ENCODE data around the gene ZCCHC14.

ZCCHC14 gene

DNA sequence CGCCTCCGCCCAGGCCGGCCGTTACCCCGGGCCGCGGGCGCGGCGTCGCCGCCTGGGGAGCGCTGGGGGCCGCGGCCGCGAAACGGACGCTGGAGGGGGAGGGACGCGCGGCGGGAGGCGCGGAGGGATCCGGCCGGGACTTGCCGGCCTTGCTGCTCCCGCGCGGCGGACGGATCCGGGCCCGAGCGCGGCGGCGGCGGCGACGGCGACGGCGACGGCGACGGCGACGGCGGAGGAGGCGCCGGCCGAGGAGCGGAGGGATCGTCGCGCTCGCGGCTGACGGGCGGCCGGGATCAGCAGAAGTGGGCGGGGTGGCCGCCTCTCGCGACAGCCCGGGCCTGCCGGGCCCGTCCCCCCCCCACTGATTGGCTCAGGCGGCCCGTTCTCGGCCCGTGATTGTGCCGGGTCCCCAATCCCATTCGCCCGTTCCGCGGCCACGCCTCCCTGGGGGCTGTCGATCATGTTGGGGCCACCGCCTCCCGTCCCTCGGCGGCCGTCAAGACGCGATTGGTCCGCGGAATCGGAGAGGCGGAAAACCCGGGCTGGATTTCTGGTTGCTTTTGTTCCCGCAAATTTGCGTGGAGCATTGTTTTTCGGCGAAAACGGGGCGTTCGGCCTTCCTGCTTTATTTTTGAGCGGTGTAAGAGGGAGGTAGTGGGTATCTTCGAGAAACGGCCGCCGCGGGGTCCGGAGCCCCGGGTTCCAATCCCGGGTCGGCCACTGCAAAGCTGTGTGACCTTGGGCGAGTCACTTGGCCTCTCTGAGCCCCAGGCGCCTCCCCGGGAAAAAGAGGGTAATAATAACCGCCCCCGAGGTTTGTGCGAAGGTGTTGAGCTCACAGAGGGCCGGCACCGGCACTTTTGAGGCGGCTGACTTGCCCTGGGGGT is at the start of gene ZCCHC14:
TSS of gene ZCCHC14 (minus strand) at position 304 of the 887 bp plus-strand sequence. CDS start 786 bp downstream, outside the sequence.
- DNase-seq: peak; percentile 89

DNA sequence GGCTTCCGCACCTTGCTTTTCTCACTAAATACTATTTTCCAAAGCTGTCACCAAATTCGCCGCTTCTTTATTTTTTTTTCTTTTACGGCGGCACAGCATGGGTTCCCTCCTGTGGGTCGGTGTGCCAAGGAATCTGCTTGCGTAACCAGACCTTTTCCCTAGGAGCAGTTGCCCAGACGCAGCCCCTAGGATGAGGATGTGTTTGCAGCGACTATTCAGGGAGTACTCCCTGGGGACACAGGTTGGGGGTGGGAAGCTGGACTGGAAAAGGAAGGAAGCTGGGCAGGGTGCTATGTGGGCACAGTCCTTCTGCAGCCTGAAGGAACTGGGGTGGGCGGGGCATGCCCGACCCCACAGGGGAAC is 49.0 kb upstream of the ZCCHC14 start:
- DNase-seq: no peak

GRCh38 chr16:87541147-87541871 is 48.5 kb upstream of the ZCCHC14 start:
- no peak for DNase-seq

DNA sequence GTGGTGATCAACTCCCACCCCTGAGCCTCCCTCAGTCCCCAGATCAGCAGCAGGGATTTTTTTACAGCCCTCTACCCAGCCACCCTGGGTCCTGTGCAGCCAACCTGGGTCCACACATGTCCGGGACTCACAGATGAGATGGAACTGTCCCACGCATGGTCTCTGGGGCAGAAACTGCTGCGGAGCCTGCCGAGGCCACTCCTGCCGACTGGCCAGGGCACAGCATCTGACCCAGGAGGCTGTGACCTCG is 48.0 kb upstream of the ZCCHC14 start:
- no peak for DNase-seq

- DNase-seq: no peak
Measured at GRCh38 chr16:87540072-87540896, 47.5 kb upstream of the ZCCHC14 start.

GRCh38 chr16:87539113-87539512 is 46.3 kb upstream of the ZCCHC14 start:
- DNase-seq: no peak

- DNase-seq: no peak
Measured at GRCh38 chr16:87538594-87538993, 45.8 kb upstream of the ZCCHC14 start.

DNA sequence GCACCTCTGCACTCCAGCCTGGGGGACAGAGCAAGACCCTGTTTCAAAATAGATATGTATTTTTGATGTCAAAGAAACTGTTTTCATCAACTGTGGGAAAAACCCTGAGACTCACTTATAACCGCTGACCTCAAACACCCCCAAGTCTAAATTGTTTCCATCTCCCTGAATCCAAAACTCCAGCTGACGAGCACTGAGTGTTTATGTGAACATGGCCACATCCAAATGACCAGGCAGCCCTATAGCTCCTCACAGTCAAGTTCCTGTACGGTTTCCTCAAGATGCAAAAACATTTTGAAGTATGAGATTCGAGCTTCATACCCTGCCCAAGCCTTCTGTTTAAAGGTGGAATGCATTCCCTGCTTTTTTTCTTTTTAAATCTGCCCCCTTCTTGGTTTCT is 45.3 kb upstream of the ZCCHC14 start:
- DNase-seq: no peak

DNA sequence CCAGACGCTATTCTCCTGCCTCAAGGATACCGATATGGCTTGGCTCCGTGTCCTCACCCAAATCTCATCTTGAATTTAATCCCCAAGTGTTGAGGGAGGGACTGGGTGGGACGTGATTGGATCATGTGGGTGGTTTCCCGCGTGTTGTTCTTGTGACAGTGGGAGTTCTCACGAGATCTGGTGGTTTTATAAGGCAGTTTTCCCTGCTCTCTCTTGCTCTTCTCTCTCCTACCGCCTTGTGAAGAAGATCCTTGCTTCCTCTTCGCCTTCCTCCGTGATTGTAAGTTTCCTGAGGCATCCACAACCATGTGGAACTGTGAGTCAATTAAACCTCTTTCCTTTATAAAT is 43.9 kb upstream of the ZCCHC14 start:
- no peak for DNase-seq

- DNase-seq: no peak
Measured at GRCh38 chr16:87535855-87536794, 43.3 kb upstream of the ZCCHC14 start.

DNA sequence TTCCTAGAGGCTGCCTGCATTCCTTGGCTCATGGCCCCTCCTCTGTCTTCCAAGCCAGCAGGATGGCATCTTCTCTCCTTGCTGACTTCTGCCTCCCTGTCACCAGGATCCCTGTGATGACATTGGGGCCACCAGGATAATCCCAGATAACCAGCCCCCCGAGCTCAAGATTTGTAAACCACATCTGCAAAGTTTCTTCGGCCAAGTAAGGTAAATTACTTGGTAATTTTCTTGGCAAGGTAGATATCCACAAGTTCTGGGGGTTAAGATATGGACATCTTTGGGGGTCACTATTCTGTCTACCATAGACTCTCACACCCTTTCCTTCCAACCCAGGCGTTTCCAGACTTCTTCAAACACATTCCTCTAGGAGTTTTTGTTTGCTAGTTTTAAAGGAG is 42.6 kb upstream of the ZCCHC14 start:
- no peak for DNase-seq

DNA sequence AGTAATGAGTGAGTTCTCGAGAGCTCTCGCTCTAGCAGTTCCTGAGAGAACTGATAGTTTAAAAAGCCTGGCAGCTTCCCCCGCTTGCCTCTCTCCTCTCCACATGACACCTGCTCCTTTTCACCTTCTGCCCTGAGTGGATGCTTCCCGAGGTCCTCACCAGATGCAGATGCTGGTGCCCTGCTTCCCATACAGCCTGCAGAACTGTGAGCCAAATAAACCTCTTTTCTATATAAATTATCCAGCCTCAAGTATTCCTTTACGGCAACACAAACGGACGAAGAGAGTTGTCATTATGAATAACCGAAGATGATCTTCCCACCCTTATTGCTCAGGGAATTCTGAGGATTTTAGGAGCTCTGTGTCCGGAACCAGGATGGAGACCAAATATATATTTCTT is 41.9 kb upstream of the ZCCHC14 start:
- no peak for DNase-seq

- no peak for DNase-seq
Measured at GRCh38 chr16:87534030-87534653, 41.3 kb upstream of the ZCCHC14 start.

DNA sequence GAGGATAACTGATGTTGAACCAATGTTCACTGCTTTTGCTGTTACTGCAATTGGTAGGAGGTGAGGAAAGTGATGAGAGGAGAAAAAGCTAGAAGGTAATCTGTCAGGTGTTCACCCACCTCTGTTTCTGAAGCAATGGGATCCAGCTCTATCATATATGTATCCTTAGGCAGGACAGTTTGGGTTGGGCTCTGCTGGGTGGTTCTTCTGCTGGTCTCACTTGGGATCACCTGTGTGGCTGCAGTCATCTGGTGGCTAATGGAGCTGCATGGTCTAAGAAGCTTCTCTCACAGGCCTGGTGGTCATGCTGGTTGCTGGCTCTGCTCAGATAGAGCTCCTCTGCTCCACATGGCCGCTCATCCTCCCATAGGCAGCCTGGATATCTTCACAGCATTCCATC is 40.2 kb upstream of the ZCCHC14 start:
- no peak for DNase-seq

GRCh38 chr16:87531418-87531817 is 38.6 kb upstream of the ZCCHC14 start:
- no peak for DNase-seq

DNA sequence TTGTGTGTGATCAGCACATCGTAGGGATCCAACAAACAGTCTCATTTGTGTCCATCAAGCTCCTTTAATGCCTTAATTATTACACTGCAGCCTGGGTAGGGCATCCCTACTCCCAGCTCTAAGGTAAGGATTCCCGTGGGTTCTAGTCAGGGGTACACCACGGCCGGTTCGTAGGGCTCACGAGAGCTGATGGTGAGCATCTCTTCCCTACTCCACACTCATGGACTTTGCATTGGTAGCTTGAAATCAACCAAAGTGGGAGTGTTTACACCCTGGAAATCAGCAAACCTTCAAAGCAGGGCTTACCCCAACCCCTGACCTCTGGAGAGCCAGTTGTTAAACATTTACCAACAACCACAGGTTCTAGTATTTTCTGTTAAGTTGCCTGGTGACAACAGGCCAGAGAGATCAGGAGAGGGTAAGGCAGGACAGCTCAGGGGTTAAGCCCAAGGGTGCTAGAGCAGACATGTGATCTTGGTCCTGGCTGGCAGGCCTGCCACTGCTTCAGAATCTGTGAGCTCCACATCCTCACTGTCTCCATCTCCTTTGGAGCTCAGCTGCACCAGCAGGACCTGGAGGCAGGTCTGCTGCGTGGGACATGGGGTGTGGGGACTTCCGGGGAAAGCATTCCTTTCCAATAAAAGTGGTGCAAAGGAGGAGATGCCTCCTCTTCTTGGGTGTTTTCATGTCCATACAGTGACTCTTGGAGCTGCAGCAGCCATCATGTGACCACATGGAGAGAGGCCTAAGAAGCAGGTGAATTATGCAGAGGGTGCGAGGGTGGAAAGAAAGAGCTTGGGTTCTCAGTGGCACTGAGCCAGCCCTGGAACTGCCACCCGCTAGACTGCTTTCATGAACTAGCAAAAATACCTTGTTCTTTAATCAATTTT is 36.1 kb upstream of the ZCCHC14 start:
- no peak for DNase-seq

GRCh38 chr16:87527055-87527724 is 34.4 kb upstream of the ZCCHC14 start:
- DNase-seq: no peak

- DNase-seq: no peak
Measured at GRCh38 chr16:87526238-87526947, 33.6 kb upstream of the ZCCHC14 start.

GRCh38 chr16:87525352-87525751 is 32.5 kb upstream of the ZCCHC14 start:
- no peak for DNase-seq

- no peak for DNase-seq
Measured at GRCh38 chr16:87524407-87524806, 31.6 kb upstream of the ZCCHC14 start.

Measured in NCI-H1105 treated with DMSO at 0.1 percent for 48 hours (cell line).